GM19395 (cell line): ENCODE measurements around the gene UGT1A3.
"Not testable (repeated sequence)": the region's sequence is repeated elsewhere in the genome, so short reads cannot be mapped to it uniquely, and the experiment has no call there.

ENCODE experiments used
- ATAC-seq: cut with Tn5 transposase; IDR thresholded peaks from one replicate; pipeline ENCODE4 v1.9.1; 2021; ENCODE audit warnings: mild to moderate bottlenecking, moderate library complexity; ENCODE audit not compliant: unreplicated experiment

The UGT1A3 gene

DNA sequence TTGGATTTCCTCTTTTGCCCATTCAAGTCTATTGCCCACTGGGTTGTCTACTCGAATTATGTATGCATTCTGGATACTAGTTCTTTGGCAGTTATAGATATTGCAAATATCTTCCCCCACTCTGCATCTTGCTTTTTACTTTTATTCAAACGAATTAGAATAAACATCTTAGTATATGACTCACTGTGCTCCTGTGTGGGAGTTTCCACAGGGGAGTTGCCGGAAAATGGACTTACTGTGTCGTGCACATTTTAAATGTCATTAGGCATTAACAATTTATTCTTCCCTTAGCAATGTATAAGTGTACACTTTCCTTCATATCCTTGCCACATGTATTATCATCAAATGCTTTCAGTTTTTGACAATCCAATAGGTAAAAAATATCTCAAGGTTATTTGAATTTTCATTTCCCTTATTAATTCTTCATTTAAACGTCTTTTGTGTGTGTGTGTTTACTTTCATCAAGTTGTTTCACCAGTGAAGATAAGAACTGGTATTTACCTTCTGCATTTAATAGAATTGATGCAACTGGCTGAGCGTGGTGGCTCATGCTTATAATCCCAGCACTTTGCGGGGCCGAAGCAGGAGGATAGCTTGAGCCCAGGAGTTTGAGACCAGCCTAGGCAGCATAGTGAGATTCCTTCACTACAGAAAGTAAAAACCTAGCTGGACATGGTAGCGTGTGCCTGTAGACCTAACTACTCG is 20.8 kb upstream of the UGT1A3 start:
- ATAC-seq, result no peak

DNA sequence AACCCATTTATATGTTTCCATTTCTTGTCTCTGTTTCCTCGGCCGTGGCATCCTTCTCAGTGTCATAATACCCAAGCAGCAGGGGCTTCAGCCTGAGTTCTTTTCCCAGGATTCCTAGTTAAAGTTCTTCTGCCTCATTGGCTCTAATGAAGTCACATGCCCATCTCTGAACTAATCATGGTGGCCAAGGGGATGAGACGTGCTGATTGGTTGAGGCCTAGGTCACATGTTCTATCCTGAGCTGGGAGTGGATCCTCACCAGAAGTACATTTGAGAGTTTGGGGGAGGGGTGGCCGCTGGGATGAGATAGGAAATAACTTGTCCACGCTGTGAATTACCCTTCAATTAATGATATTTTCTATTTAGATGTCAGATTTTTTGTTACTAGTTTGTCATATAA is 19.9 kb upstream of the UGT1A3 start:
- no peak for ATAC-seq

DNA sequence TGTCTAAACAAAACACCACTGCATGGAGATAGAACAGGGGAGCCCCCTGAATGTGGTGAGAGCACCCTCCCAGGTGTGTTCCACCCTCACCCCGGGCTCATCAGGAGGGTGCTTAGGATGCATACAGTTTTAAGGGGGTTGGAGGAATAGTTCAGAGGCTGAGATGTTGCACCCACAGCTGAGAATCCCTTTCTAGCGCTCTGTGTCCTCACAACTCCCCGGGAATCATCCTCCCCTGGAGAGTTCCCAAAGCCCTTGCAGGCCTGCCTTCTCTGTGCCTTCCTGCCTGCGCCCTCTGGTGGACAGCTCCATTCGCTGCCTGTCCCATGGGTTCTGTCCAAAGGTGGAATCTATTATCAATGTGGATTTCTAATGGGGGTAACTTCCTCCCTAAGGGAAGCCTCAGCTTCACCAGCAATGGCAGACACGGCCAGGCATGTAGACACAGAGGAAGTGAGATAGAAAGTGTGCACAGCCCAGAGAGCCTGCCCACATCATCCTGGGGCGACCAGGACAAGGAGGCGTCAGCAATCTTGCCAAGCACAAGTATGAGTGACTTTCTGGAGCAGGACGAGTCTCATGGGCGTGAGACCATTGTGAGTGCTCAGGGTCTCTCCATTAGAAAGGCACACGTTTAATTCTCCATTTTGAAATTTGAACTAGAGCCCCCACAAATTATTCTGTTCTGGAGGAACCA is 17.4 kb upstream of the UGT1A3 start:
- peak; percentile 81 for ATAC-seq

GRCh38 chr2:233712611-233713261 is 16.1 kb upstream of the UGT1A3 start, which contains the start of gene UGT1A5:
TSS of gene UGT1A5 (plus strand) at chr2:233712907. CDS start at chr2:233712992, 85 bp downstream.
- ATAC-seq, result no peak

GRCh38 chr2:233713262-233713615 is 15.6 kb upstream of the UGT1A3 start:
- no peak for ATAC-seq

GRCh38 chr2:233714121-233714520 is 14.7 kb upstream of the UGT1A3 start:
- ATAC-seq, result no peak

- ATAC-seq, result no peak
Observed at GRCh38 chr2:233718552-233718951, 10.3 kb upstream of the UGT1A3 start, which contains the start of gene UGT1A4. TSS of gene UGT1A4 (plus strand) at chr2:233718736. CDS start at chr2:233718821, 85 bp downstream.

GRCh38 chr2:233736868-233737653 is 8.2 kb downstream of the UGT1A3 start:
- ATAC-seq, result not testable (repeated sequence)

- ATAC-seq, result no peak
Observed at GRCh38 chr2:233740870-233741269, 12.0 kb downstream of the UGT1A3 start.

DNA sequence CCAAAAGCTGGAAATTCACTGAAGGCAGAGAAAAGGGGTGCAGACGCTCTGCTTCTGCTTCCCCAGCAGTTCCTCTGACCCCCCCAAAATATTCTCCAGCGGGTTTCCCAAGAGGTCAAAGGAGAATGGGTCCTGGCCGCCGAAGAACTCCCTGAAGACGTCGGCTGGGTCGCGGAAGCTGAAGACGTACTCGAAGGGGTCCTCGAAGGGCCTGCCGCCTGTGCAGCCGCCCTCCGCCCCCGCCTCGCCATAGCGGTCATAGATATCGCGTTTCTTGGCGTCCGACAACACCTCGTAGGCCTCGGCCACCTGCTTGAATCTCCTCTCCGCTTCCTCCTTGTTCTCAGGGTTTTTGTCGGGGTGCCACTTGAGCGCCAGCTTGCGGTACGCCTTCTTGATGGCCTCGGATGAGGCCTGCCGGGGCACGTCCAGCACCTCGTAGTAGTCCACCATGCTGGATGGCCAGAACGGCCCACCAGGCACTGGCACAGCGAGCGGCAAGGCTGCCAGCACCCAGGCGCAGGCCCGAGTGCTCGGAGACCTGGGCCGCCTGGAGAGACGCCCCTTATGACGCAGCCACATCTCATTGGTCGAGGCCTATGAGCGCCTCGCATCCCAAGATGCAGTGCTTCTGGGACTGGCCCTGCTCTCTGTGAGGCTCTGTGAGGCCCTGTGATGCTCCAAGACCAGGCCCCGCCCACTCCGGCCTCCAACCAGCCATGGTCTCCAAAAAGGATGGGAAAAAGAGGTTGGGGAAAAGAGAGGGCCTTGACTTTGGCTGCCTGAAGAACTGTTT is 14.8 kb downstream of the UGT1A3 start:
- ATAC-seq, result no peak

- no peak for ATAC-seq
Observed at GRCh38 chr2:233745073-233745755, 16.4 kb downstream of the UGT1A3 start.

- ATAC-seq, result not testable (repeated sequence)
Observed at GRCh38 chr2:233745838-233746237, 17.0 kb downstream of the UGT1A3 start.

DNA sequence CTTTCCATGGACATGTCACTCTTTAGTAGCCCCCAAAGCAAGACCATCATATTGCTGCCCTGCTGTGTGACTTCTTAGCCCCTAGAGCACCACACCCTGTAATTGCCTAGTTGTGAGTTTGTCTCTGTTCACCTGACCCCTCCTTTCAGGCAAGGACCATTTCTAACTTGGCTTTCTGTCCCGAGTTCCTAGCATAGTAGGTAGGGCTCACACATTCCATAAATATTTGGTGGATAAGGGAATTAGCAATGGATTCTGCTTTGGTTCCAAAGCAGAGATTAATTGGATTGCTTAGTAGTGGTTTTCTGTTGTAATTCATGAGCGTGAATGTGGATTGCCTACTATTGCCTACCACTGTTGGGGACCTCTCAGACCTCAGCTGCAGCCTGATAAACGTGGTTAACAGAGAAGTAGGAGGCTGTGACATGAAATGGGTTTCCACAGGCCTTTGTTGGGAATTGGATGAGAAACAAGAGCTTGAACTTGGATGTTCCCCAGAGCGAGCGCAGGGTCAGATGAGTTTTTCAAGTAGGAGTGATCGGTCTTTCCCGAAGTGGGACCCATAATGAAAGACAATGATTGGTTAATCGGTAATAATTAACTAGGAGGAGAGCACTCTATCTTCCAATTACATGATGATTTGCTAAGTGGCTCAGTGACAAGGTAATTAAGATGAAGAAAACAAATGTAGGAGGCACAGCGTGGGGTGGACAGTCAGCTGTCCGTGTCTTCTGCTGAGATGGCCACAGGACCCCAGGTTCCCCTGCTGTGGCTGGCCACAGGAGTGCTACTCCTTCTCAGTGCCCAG is 17.8 kb downstream of the UGT1A3 start:
- ATAC-seq, result no peak

DNA sequence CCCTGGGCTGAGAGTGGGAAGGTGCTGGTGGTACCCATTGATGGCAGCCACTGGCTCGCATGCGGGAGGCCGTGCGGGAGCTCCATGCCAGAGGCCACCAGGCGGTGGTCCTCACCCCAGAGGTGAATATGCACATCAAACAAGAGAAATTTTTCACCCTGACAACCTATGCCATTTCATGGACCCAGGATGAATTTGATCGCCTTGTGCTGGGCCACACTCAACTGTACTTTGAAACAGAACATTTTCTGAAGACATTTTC is 18.4 kb downstream of the UGT1A3 start:
- ATAC-seq, result no peak

DNA sequence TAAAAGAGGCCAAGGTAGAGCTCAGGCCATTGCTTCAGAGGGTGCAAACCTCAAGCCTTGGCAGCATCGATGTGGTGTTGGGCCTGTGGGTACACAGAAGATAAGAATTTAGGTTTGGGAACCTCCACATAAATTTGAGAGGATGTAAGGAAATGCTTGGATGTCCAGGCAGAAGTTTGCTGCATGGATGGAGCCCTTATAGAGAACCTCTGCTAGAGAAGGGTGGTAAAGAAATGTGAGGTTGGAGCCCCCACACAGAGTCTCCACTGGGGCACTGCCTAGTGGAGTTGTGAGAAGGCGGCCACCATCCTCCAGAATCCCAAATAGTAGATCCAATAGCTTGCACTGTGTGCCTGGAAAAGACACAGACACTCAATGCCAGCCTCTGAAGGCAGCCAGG is 21.8 kb downstream of the UGT1A3 start:
- ATAC-seq, result not testable (repeated sequence)

DNA sequence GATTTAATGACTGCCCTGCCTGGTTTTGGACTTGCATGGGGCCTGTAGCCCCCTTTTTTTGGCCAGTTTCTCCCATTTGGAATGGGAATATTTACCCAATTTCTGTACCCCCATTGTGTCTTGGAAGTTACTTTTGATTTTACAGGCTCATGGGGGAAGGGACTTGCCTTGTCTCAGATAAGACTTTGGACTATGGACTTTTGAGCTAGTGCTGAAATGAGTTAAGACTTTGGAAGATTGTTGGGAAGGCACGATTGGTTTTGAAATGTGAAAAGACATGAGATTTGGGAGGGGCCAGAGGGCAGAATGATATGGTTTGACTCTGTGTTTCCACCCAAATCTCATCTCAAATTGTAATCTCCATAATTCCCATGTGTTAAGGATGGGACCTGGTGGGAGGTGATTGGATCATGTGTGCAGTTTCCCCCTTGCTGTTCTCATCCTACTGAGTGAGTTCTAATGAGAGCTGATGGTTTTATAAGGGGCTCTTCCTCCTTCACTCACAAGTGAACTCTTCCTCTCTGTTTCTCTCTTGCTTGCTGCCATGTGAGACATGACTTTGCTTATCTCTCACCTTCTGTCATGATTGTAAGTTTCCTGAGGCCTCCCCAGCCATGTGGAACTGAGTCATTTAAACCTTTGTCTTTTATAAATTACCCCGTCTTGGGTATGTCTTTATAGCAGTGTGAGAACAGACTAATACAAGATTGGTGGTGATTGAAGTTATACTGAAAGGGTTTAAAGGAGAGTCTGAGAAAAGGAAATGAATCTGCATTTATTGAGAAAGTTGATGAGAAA is 22.6 kb downstream of the UGT1A3 start:
- ATAC-seq, result not testable (repeated sequence)

- ATAC-seq, result no peak
Observed at GRCh38 chr2:233754872-233755611, 26.2 kb downstream of the UGT1A3 start.
